NCI-H526 (cell line): ENCODE results near the gene PPP2R3A.
"Not testable (repeated sequence)": the region's sequence is repeated elsewhere in the genome, so short reads cannot be mapped to it uniquely, and the experiment has no call there.

ENCODE experiments used
- DNase-seq, 2 experiments: peaks; one replicate each; lab custom pipeline; 2025; lab: John Stamatoyannopoulos, UW

The PPP2R3A gene

DNA sequence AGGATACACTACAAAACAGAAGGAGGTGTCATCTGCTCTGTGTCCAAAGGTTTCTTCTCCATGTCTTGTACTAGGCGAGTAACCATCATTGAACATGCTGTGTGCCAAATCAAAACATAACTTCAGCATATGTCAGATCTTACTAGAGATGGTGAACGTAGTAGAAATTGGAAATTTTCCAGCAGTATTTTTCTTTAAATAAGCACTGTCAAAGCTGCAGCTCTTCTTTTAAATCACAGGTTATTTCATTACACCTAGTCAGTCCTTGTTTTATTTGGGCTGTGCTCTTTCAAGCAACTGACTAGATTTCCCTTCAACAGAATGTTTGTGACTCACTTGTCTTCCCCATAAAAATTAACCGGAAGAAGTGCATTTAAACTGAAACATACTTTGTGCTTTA, 184.1 kb downstream of the PPP2R3A start:
- no peak for DNase-seq

DNA sequence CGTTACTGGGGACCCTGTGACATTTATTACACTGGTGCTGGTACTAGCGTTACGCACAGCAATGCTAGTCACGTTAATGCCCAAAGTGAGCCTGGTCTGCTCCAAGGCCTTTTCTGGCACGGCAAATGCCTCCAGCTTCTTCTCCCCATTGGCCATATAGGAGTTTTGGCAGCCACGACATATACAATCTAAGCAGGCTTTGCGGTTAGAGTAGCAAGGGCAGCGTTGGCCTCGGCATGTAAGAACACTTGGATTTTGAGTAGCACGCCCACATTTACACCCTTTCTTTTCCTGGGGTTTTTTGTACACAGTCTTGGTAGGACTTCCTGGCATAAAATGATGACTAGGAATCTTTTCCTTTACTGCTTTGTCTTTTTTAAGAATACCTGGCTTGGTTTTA, 185.7 kb downstream of the PPP2R3A start:
- no peak for DNase-seq

DNA sequence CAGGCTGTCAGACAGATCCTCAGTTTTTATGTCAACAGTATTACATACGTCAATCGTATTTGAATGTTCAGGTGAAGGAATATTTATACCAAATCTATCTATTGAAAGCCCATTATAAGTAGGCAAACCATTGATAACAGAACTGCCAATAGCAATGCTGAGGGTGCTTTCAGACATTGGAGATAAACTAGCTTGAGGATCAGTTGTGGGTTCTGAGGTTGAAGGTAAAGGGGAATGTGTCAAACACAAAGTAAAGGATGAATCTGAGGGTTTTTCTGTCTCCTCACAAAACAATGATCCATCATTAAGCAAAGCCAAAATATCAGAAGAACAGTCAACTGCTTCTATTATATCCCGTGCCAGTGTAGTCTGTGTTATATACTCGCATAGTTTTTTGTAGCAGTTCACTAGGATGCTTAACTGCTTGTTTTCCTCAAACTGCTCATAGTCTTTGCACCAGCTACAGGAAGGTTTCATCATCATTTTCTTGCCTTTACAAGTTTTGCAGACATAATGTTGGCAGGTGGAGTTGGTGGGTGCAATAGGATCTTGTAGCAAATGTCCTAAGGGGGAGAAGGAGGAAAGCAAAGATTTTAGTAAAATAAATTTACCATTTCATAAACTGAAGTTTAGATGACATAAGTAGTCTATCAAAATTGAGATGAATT, 186.8 kb downstream of the PPP2R3A start:
- DNase-seq = no peak

DNA sequence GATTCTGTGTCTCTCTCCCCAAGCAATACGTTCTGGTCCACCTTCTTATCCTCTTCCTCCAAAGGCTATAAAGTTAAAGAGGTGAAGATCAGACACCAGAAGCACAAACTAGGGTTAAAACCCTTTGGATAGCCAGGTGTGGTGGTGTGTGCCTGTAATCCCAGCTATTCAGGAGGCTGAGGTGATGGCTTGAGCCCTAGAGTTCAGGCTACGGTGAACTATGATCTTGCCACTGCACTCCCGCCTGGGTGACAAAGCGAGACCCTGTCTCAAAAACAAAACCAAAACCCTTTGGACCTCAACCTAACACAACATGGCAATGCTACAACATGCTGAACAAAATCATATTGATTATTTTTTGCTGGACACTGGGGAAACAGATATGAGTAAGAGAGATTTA, 187.4 kb downstream of the PPP2R3A start:
- no peak for DNase-seq

DNA sequence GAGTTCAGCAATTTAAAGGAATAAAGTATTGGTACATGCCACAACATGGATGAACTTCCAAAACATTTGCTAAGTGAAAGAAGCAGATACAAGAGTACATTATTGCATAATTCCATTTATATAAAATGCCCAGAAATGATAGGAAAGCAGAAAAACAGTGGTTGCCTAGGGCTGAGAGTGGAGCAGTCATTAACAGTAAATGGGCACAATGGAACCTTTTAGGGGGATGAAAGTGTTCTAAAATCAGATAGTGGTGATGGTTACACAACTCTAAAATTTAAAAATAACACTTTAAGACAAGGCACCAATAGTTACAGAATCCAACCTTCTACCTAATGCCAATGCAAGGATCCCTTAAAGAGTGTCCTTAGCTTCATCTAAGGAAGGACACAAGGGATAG, 196.0 kb downstream of the PPP2R3A start:
- DNase-seq = no peak

DNA sequence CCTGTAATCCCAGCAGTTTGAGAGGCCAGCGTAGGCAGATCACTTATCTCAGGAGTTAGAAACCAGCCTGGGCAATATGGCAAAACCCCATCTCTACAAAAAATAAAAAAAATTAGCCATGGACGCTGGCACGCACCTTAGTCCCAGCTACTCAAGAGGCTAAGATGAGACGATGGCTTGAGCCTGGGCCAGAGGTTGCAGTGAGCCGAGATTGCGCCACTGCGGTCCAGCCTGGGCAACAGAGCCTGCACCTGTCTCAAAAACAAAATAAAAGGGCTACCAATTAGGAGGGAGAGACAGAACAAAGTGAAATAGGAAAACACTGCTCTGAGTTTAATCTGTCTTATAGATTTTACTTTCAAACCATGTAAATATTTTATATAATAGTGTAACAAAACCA, 196.8 kb downstream of the PPP2R3A start:
- DNase-seq = no peak

DNA sequence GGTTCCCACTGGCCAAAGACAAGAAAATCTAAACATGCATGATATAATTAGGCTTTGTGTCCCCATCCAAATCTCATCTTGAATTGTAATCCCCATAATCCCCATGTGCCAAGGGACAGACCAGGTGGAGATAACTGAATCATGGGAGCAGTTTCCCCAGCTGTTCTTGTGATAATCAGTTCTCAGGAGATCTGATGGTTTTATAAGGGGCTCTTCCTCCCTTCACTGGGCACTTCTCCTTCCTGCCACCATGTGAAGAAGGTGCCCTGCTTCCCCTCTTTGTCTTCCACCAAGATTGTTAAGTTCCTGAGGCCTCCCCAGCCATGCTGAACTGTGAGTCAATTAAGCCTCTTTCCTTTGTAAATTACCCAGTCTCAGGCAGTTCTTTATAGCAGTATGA, 198.1 kb downstream of the PPP2R3A start:
- not testable (repeated sequence) for DNase-seq

DNA sequence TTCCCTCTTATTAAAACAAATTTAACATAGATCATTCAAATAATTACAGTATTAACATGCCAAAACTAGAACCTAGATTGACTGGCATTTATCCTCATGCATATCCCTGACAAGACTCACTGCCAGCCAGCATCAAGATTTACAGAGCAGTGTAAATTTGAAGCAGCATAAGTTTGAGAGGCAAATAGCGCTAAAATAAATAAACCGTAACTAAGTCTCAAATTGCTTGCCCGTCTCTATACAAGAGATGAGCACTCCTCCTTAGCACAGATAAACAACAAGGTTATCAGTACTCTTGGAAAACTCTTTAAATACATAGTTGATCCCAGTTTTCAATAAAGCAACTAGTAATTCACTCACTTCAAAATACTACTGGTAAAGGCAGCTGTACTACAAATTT, 201.0 kb downstream of the PPP2R3A start:
- DNase-seq = peak in 1 of 2 experiments; percentile 20

DNA sequence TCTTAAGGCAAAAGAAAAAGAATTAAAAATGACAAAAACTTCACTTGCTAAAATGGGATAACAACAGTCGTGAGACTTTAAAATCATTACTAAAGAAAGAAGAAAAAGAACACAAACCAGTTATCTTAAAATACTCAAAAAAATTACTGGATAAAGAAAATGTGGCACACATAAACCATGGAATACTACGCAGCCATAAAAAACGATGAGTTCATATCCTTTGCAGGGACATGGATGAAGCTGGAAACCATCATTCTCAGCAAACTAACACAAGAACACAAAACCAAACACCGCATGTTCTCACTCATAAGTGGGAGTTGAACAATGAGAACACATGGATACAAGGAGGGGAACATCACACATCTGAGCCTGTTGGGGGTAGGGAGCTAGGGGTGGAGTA, 202.7 kb downstream of the PPP2R3A start:
- DNase-seq = not testable (repeated sequence)

DNA sequence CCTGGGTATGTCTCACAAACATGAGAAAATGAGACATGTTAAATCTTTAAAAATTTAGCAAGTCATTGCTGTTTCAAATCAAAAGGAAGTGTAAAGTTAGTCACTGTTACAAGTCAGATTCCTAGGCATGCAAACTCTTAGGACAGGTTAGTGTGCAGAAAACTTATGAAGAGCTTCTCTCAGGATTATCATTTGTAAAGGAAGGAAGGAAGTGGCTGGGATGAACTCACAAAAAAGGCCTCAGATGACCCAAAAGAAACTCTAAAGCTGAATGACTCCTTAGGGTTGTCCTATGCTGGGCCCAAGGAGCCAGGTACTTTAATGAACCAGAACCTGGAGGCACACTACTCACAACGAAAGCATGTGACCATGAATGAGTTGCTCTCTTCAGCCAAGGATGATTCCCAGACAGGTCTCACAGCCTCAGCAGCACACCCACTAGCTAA, 205.6 kb downstream of the PPP2R3A start:
- DNase-seq = no peak

DNA sequence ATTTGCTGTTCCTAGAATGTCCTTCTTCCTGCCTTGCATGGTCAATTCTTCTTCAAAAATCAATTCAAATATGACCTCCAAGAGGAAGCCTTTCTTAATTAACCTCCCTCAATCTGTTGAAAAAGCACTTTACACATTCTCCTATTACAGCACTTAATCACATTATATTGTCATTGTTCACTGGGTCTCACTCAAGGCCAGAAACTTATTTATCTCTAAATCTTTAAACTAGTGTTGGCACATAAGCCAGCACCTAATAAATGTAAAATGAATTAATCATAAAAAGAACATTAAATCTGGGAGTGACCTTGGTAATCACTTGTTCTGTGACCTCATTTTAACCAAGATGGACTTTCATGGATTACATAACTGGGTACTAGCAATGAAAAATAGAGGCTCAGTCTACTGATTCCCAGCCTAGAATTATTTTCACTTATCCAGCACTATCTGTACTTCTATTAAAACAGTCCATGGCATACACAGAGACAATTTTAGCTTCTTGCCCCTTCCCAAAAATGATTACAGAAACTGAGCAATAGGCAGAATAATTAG, 208.5 kb downstream of the PPP2R3A start:
- DNase-seq = no peak

DNA sequence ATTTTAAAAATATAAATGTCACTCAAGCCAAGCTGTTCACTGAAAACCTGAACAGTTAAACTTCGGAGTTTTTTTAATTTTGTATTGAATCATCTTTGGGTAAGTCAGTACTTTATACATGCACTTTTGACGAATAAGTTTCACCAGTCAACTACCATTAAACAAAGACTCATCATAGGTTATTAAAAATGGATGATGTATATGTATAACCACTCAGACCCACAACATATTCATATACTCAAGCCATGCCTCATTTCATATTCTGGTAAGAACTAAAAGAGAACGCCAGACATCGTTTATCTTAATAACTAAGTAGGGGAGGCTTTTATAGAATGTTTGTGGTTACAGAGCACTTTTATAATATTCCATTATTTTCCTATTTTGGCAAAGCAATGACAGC, 212.3 kb downstream of the PPP2R3A start:
- no peak for DNase-seq

DNA sequence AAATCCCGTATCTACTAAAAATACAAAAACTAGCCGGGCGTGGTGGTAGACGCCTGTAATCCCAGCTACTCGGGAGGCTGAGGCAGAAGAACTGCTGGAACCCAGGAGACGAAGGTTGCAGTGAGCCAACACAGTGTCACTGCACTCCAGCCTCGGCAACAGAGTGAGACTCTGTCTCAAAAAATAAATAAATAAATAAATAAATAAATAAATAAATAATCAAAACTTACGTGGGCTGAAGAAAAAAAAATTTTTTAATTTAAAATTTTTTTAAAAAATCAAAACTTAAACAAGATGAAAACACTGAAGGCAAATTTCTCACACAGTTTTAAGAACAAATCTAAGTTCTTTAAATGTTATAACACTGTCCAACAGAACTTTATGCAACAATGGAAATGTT, 216.2 kb downstream of the PPP2R3A start:
- DNase-seq = no peak

DNA sequence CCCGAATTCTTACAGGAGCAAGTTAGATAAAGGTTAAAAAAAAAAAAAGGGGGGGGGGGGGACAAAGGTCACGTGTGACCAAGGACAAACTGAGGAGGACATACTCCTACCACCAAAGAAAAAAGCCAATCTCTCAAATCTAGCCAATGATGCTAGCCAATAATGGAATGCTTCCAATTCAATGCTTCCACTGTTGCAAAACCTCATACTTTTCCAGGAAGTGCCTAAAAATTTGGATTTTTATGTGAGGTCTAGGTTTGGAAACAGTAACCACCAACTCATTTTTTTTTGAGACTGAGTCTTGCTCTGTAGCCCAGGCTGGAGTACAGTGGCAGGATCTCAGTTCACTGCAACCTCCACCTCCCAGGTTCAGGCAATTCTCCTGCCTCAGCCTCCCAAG, 219.2 kb downstream of the PPP2R3A start:
- DNase-seq = no peak

DNA sequence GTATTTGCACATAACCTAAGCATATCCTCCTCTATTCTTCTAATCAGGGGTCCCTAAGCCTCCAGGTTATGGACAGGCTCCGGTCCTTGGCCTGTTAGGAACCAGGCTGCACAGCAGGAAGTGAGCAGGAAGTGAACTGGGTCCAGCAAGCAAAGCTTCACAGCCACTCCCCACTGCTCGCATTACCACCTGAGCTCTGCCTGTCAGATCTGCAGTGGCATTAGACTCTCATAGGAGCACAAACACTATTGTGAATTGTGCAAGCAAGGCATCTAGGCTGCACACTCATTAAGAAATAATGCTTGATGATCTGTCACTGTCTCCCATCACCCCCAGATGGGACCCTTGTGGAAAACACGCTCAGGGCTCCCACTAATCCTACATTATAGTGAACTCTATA, 220.8 kb downstream of the PPP2R3A start:
- DNase-seq = no peak

DNA sequence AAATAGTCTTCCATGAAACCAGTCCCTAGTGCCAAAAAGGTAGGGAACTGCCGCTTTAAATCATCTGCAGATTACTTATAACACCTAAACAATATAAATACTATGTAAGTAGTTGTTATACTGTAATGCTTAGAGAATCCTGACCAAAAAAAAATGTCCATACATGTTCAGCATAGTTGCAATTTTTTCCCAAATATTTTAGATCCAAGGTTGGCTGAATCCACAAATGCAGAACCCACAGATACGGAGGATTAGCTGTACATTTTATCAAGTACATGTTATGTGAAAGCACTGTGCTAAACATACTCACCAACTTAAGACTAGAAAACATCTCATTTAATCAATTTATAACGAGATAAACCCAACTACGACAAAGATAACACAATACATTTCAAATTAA, 221.3 kb downstream of the PPP2R3A start:
- DNase-seq = no peak

DNA sequence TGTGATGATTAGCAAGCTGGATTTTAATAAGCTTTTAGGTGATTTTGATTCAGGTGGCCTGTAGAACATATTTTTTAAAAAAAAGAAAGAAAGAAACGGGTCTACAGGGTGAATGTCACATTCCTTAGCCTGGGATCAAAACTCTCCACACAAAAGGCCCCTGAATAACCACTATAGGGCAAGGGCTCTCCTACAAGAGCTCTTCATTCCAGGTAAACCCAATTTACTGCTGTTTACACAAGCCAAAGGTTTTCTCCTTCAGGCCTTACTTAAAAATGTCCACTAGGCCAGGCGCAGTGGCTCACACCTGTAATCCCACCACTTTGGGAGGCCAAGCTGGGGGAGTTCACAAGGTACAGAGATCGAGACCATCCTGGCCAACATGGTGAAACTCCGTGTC, 222.3 kb downstream of the PPP2R3A start:
- DNase-seq = no peak

DNA sequence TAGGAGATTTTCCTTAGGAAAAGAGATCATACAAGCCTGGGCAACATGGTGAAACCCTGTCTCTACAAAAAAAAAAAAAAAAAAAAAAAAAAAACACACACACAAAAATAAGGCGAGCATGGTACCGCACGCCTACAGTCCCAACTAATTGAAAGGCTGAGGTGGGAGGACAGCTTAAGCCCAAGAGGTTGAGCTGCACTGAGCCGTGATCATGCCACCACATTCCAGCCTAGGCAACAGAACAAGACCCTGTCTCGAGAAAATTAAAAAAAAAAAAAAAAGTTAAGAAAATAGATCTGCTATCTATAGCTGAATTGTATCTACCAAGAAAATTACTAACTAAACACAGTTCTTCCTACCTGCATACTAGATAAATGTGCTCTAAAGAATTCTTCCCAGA, 223.5 kb downstream of the PPP2R3A start:
- DNase-seq = no peak

DNA sequence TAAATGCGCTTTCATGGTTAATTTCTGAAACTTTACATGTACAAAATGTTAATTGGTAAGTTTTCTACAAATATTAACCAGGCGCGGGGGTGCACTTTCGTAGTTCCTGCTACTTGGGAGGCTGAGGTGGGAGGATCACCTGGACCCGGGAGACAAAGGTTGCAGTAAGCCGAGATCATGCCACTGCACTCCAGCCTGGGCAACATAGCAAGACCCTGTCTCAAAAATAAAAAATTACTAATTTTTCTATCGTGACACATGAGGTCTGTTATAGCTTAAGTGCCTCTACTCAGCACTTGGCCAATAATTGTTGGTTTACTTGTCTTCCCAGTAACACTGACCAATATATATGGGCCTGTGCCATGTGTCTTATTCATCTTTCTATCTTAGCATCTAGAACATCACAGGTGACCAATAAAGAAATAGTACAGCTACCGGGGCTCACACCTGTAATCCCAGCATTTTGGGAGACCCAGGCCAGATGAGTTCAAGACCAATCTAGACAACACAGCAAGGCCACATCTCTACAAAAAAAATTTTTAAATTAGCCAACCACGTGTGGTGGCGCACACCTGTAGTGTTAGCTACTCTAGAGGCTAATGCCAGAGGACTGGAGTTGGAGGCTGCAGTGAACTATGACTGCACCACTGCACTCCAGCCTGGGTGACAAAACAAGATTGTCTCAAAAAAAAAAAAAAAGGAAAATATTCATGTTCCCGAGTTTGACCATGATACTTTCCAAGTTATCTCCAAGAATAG, 224.5 kb downstream of the PPP2R3A start:
- DNase-seq = no peak

DNA sequence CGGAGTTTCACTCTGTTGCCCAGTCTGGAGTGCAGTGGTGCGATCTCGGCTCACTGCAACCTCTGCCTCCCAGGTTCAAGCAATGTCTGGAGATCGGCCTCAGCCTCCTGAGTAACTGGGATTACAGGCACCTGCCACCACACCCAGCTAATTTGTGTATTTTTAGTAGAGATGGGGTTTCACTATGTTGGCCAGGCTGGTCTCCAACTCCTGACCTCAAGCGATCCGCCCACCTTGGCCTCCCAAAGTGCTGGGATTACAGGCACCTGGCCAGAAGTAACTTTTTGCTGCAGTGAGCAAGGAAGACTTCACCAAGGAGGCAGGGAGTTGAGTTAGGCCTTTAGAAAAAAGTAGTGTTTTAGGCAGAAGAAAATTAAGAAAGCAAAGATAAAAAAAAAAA, 226.7 kb downstream of the PPP2R3A start:
- not testable (repeated sequence) for DNase-seq

DNA sequence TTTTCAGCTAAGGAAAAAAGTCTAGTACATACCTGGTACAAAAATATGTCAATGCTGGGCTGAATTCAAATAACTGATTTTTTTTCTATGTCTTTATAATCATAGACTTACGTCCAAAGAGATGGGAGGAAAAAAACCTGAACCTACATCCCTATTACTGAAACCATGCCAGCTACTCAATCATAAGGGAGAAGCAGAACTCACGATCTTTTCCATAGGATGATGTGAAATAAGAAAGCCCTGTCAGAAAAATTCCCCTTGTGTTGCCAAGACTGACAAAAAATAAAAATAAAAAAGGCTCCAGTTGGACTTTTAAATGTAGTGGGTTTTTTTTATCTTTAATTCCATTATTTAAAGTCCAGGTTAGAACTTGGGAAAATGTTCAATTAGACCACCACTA, 227.3 kb downstream of the PPP2R3A start:
- DNase-seq = peak in 1 of 2 experiments; percentile 35

DNA sequence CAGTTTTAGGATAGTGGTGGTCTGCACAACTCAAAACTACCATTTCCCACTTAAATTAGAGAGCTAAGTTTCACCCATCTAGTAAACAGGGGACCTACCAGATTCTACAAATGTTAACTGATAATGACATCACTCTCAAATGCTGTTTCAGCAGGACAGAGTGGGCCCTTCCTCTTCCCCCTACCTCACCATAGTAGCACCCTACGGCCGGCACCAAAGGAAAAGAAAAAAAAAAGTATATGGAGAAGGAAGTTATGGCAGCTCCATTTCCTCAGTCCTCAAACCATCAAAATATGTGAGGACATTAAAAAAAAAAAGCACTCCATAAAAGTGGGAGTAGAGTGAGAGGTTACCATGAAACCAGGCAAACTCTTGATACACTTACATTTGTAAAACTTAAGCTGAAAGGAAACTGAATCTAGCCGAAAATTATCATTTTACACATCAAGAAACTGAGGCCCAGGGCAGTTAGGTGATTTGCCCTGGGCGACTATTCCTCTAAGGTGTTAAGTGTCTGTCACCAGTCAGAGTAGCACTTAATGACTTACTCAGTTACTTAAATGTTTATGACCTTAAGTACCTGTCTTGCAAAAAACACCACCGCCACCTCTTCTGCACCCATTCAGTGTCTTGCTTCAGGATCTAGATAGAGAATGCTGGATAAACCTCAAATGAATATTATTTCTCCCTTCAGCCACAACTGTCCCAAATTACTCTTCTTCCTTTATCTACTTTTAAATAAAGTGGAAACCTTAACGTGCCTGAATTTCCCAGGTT, 227.9 kb downstream of the PPP2R3A start:
- peak in 1 of 2 experiments; percentile 44 for DNase-seq
